Measurements from ENCODE around the gene DLEC1.
A peak's percentile ranks its signal among the peaks of the same experiment; 100 is the strongest.

Gene DLEC1

DNA sequence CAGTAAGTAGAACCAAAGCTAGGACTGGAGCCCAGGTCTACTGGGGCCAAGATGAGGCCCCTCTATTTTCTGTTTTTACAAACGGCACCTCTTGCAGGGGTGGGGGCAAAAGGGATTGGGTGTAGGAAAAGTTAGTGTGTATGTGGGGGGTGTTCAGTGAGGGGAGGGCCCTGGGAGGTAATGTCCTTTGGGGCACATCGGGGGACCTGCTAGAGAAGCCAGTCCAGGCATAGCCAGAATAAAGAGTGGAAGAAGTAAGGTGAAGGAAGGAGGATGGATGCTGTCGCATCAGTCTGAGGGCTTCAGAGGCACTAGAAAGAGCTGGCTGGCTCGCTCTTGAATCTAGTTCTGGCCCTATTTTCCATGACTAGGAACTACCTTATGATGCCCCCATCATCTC lies 12.2 kb upstream of the DLEC1 start:
- peaks cover 3 to 62% of the 10 kb centered on the region in 2 donors for H3K36me3 ChIP-seq (replicated peaks in 1 of 2; ENCODE audit: control insufficient read depth in 2 of 2, insufficient read depth in 2 of 2, low read length in 2 of 2)
- H3K9ac ChIP-seq (ENCODE audit: low read depth, low read length, poor library complexity) = no peak overlapping the region
- no peak overlapping the region for H3K27ac ChIP-seq (replicated peaks; ENCODE audit: low read length)
- no peak overlapping the region for H3K23ac ChIP-seq (ENCODE audit: low read depth, low read length, poor library complexity)
- H3K14ac ChIP-seq (ENCODE audit: low read length) = no peak overlapping the region
- H4K91ac ChIP-seq (ENCODE audit: low read depth, low read length, poor library complexity) = no peak overlapping the region
- WGBS, 2 donors (ENCODE audit: extremely low coverage in 2 of 2, insufficient read length in 2 of 2, insufficient replicate concordance in 1 of 2) = no CpG with 5 or more reads among the region's 4 CpGs
- H3K18ac ChIP-seq (ENCODE audit: low read length) = no peak overlapping the region
- no peak overlapping the region for H2BK120ac ChIP-seq (ENCODE audit: low read depth, low read length)
- H3K27me3 ChIP-seq (ENCODE audit: control insufficient read depth in 3 of 3, insufficient read depth in 3 of 3, low read depth in 1 of 3, low read length in 3 of 3) = peaks cover 0 to 16% (median 9%) of the 10 kb centered on the region in 3 experiments
- H2AK5ac ChIP-seq (ENCODE audit: low read depth, low read length) = no peak overlapping the region
- H3K4me3 ChIP-seq (ENCODE audit: low read length in 2 of 2) = no peak overlapping the region
- H2BK5ac ChIP-seq (ENCODE audit: low read length) = no peak overlapping the region
- no peak overlapping the region for H4K8ac ChIP-seq (ENCODE audit: low read depth, low read length)
- peaks cover 19 to 20% of the 10 kb centered on the region in 2 donors for H3K4me1 ChIP-seq (ENCODE audit: control insufficient read depth in 2 of 2, insufficient read depth in 1 of 2, low read depth in 1 of 2, low read length in 2 of 2)
- no peak overlapping the region for H2AFZ ChIP-seq (ENCODE audit: low read length)
- H3K4ac ChIP-seq (ENCODE audit: low read length) = no peak overlapping the region
- H3K9me3 ChIP-seq (replicated peaks in 1 of 2; ENCODE audit: control insufficient read depth in 2 of 2, insufficient read depth in 1 of 2, low read depth in 1 of 2, low read length in 2 of 2) = no peaks in the 10 kb centered on the region
- peaks cover 8% of the 10 kb centered on the region for H3K79me1 ChIP-seq (ENCODE audit: low read depth, low read length)
- DNase-seq (ENCODE audit: low spot score) = no peak
- H3K4me2 ChIP-seq (ENCODE audit: insufficient read depth, low read length, poor library complexity, severe bottlenecking) = no peak overlapping the region
- no peak overlapping the region for H2BK12ac ChIP-seq (ENCODE audit: low read length)
- H2BK15ac ChIP-seq (ENCODE audit: low read length) = no peak overlapping the region

DNA sequence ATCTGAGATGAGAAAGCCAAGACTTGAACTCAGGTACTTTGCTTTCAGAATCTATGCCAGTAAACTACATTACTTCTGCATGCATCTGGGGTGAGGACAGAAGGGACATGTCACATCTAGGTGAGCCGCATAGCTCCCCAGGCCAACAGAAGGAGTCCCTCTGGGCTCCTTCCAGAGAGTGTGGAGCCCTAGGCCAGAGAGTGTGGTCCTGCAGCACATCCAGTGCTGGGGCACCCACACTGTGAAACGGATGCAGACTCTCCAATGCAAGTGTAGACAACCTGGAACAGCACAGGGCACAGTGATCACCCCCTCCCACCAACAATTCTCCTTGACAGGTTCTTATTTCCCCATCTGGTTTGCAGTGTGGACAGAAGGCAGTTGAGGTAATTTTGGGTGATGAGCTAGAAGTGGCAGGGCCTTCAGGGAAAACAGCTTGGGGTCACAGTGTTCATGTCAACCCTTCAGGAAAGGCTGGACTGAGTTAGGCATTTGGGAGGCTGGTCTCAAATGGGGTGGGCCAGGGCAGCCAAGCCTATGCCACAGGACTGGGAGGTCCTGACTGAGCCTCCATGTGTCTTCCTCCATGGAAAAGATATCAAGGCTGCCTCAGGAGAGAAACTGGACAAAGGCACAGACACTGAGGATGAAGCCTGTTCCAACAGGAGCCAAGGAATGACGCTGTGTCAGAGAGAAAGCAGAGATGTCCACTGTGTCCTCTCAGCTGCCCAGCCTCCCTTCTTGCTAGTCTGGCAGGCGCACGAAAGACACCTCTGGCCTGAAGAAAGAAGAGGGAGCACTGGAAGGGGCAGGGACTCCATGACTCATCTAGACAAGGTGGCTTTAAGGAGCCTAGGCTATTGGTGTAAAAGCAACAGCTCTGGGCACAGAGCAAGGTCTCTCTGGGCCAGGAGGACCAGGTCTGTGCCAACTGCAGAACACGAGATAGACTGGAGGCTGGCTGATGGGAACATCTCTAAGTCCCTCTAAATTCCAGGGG lies 11.2 kb upstream of the DLEC1 start:
- Histone ChIP-seq H3K23ac (ENCODE audit: low read depth, low read length, poor library complexity) (peak overlapping the region; percentile 1), H2AK5ac (ENCODE audit: low read depth, low read length) (peak overlapping the region; percentile 22), H3K79me1 (ENCODE audit: low read depth, low read length) (peaks cover 8% of the 10 kb centered on the region), H2BK12ac (ENCODE audit: low read length) (no peak overlapping the region), H2BK120ac (ENCODE audit: low read depth, low read length) (no peak overlapping the region), H3K4ac (ENCODE audit: low read length) (no peak overlapping the region), H3K18ac (ENCODE audit: low read length) (no peak overlapping the region), H4K91ac (ENCODE audit: low read depth, low read length, poor library complexity) (no peak overlapping the region), H3K4me1 (ENCODE audit: control insufficient read depth in 2 of 2, insufficient read depth in 1 of 2, low read depth in 1 of 2, low read length in 2 of 2) (peaks cover 16 to 19% of the 10 kb centered on the region in 2 donors), H3K9me3 (replicated peaks in 1 of 2; ENCODE audit: control insufficient read depth in 2 of 2, insufficient read depth in 1 of 2, low read depth in 1 of 2, low read length in 2 of 2) (no peaks in the 10 kb centered on the region), H2AFZ (ENCODE audit: low read length) (no peak overlapping the region), H3K4me3 (ENCODE audit: low read length in 2 of 2) (peak overlapping the region in 1 of 2 donors; percentile 96), H2BK5ac (ENCODE audit: low read length) (no peak overlapping the region), H2BK15ac (ENCODE audit: low read length) (no peak overlapping the region), H3K27ac (replicated peaks; ENCODE audit: low read length) (no peak overlapping the region), H3K9ac (ENCODE audit: low read depth, low read length, poor library complexity) (peak overlapping the region; percentile 34), H3K27me3 (ENCODE audit: control insufficient read depth in 3 of 3, insufficient read depth in 3 of 3, low read depth in 1 of 3, low read length in 3 of 3) (peaks cover 0 to 18% (median 17%) of the 10 kb centered on the region in 3 experiments), H3K14ac (ENCODE audit: low read length) (no peak overlapping the region), H3K36me3 (replicated peaks in 1 of 2; ENCODE audit: control insufficient read depth in 2 of 2, insufficient read depth in 2 of 2, low read length in 2 of 2) (peaks cover 3 to 53% of the 10 kb centered on the region in 2 donors), H3K4me2 (ENCODE audit: insufficient read depth, low read length, poor library complexity, severe bottlenecking) (peak overlapping the region; percentile 69), H4K8ac (ENCODE audit: low read depth, low read length) (no peak overlapping the region)
- DNase-seq (ENCODE audit: low spot score) = no peak
- WGBS, 2 donors (ENCODE audit: extremely low coverage in 2 of 2, insufficient read length in 2 of 2, insufficient replicate concordance in 1 of 2) = no CpG with 5 or more reads among the region's 6 CpGs

DNA sequence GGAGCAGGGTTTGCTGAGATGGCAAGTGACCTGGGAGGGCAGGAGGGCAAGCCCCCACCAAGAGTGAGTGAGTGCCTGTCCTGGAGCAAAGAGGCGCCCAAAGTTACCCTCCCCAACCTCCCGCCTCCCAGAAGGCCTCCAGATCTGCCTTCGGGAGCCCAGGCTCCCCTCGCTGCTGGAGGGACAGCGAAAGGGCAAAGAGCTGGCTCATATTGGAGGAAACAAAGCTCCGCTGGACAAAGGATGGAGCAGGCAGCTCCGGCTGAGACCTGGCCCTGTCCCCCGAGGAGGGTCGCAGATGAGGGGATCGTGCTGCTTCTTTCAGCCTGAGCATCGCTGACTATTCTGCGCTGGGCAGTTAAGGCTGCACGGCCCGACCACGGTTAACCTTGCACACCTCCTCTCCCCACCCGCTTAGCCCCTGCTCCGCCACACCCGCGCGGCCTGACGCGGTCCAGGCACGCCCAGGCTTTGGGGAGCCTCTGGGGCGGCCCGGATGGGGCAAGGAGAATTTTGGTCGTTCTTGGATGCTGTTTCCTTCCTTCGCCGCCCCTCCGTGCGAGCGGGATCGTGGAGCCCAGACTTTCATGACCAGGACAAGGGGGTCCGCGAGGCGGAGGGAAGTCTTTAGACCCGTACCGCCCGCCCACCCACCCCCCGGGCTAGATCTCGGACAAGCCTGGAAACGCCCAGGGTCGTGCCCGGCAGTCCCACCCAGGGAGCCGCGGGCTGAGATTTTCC lies 10.2 kb upstream of the DLEC1 start:
- Histone ChIP-seq H3K18ac (ENCODE audit: low read length) (peak overlapping the region; percentile 84), H2AK5ac (ENCODE audit: low read depth, low read length) (peak overlapping the region; percentile 51), H3K4me2 (ENCODE audit: insufficient read depth, low read length, poor library complexity, severe bottlenecking) (peak overlapping the region; percentile 69), H2AFZ (ENCODE audit: low read length) (peak overlapping the region; percentile 84), H2BK15ac (ENCODE audit: low read length) (peak overlapping the region; percentile 19), H3K79me1 (ENCODE audit: low read depth, low read length) (peaks cover 5% of the 10 kb centered on the region), H3K27me3 (ENCODE audit: control insufficient read depth in 3 of 3, insufficient read depth in 3 of 3, low read depth in 1 of 3, low read length in 3 of 3) (peaks cover 0 to 18% (median 17%) of the 10 kb centered on the region in 3 experiments), H3K4ac (ENCODE audit: low read length) (no peak overlapping the region), H2BK12ac (ENCODE audit: low read length) (no peak overlapping the region), H2BK5ac (ENCODE audit: low read length) (peak overlapping the region; percentile 84), H3K14ac (ENCODE audit: low read length) (peak overlapping the region; percentile 77), H3K9me3 (replicated peaks in 1 of 2; ENCODE audit: control insufficient read depth in 2 of 2, insufficient read depth in 1 of 2, low read depth in 1 of 2, low read length in 2 of 2) (no peaks in the 10 kb centered on the region), H3K23ac (ENCODE audit: low read depth, low read length, poor library complexity) (no peak overlapping the region), H2BK120ac (ENCODE audit: low read depth, low read length) (no peak overlapping the region), H3K36me3 (replicated peaks in 1 of 2; ENCODE audit: control insufficient read depth in 2 of 2, insufficient read depth in 2 of 2, low read length in 2 of 2) (peaks cover 3 to 43% of the 10 kb centered on the region in 2 donors), H3K9ac (ENCODE audit: low read depth, low read length, poor library complexity) (peak overlapping the region; percentile 94), H3K4me1 (ENCODE audit: control insufficient read depth in 2 of 2, insufficient read depth in 1 of 2, low read depth in 1 of 2, low read length in 2 of 2) (peaks cover 13 to 17% of the 10 kb centered on the region in 2 donors), H4K8ac (ENCODE audit: low read depth, low read length) (no peak overlapping the region), H3K27ac (replicated peaks; ENCODE audit: low read length) (no peak overlapping the region), H3K4me3 (ENCODE audit: low read length in 2 of 2) (peak overlapping the region; percentile 96 to 97), H4K91ac (ENCODE audit: low read depth, low read length, poor library complexity) (no peak overlapping the region)
- DNase-seq (ENCODE audit: low spot score) = peak; percentile 31
- WGBS, 2 donors (ENCODE audit: extremely low coverage in 2 of 2, insufficient read length in 2 of 2, insufficient replicate concordance in 1 of 2) = no CpG with 5 or more reads among the region's 45 CpGs

Measured in neuronal stem cell (in vitro differentiated cells).